Bone marrow (tissue), 2 donors: ENCODE results near the gene PPP1R7.

Experiments used
- DNase-seq, 2 donors: peaks; one replicate each; lab custom pipeline; 2025; lab: John Stamatoyannopoulos, UW

PPP1R7 gene

GRCh38 chr2:241173557-241173956 lies 23.3 kb downstream of the PPP1R7 start:
- DNase-seq = no peak

GRCh38 chr2:241177526-241178334 lies 27.5 kb downstream of the PPP1R7 start:
- no peak for DNase-seq

GRCh38 chr2:241178961-241179360 lies 28.7 kb downstream of the PPP1R7 start:
- DNase-seq = no peak

GRCh38 chr2:241179899-241180298 lies 29.6 kb downstream of the PPP1R7 start:
- no peak for DNase-seq

GRCh38 chr2:241180495-241180894 lies 30.2 kb downstream of the PPP1R7 start:
- no peak for DNase-seq

- no peak for DNase-seq
Measured at GRCh38 chr2:241182126-241182525, 31.9 kb downstream of the PPP1R7 start.

- no peak for DNase-seq
Measured at GRCh38 chr2:241182531-241183133, 32.4 kb downstream of the PPP1R7 start.

GRCh38 chr2:241183221-241183620 lies 33.0 kb downstream of the PPP1R7 start:
- DNase-seq = no peak

GRCh38 chr2:241184901-241185300 lies 34.6 kb downstream of the PPP1R7 start:
- DNase-seq = no peak

- no peak for DNase-seq
Measured at GRCh38 chr2:241185961-241186360, 35.7 kb downstream of the PPP1R7 start.

- DNase-seq = no peak
Measured at GRCh38 chr2:241187101-241187917, 37.0 kb downstream of the PPP1R7 start.

- DNase-seq = no peak
Measured at GRCh38 chr2:241187918-241188234, 37.6 kb downstream of the PPP1R7 start.

- no peak for DNase-seq
Measured at GRCh38 chr2:241188361-241189092, 38.3 kb downstream of the PPP1R7 start, which contains the start of gene ANO7. TSS of gene ANO7 (plus strand) at chr2:241188677. CDS start at chr2:241190064, 1,387 bp downstream.

GRCh38 chr2:241189093-241189855 lies 39.0 kb downstream of the PPP1R7 start:
- no peak for DNase-seq

- no peak for DNase-seq
Measured at GRCh38 chr2:241189856-241190201, 39.6 kb downstream of the PPP1R7 start.

- DNase-seq = no peak
Measured at GRCh38 chr2:241190291-241190981, 40.2 kb downstream of the PPP1R7 start.

- DNase-seq = no peak
Measured at GRCh38 chr2:241191081-241191480, 40.8 kb downstream of the PPP1R7 start.

- no peak for DNase-seq
Measured at GRCh38 chr2:241193271-241193670, 43.0 kb downstream of the PPP1R7 start.

- DNase-seq = no peak
Measured at GRCh38 chr2:241194811-241195210, 44.5 kb downstream of the PPP1R7 start.

GRCh38 chr2:241195506-241196130 lies 45.4 kb downstream of the PPP1R7 start:
- DNase-seq = no peak
